ENCODE data around the gene INPP5D. TPM values are rescaled to one million over a fixed set of nuclear protein-coding genes. Genes with fewer than 3 reads are reported as not detected.

Gene INPP5D
- total RNA-seq, 4 donors from 2014 or later, result 6.5 to 18.7 (median 11.5) TPM

DNA sequence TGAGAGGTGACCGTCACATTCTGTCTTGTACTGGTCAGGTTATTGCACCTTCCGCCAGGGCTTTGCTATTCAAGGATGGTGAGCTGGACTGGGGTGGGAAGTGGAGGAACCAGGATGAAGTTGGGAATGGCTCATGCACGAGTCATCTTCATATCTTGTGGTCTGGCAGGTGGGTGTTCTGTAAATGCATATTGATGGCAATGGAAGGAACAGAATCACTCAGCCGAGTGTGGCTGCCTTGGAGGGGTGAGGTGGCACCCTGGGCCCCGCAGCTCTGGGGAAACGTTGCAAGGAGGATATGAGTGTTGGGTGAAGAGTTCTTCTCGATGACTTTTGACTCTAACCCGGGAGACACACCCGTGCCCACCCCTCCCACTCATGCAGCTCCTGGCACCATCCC lies 26.5 kb upstream of the INPP5D start:
- Histone ChIP-seq H3K36me3 (no peaks in the 10 kb centered on the region), H3K27ac (no peak overlapping the region), H3K27me3 (no peaks in the 10 kb centered on the region), H3K4me1 (no peaks in the 10 kb centered on the region), H3K4me3 (no peak overlapping the region), H3K9me3 (no peaks in the 10 kb centered on the region)
- WGBS, result 68% methylated on average over 9 of the region's 9 CpGs
- TF ChIP-seq POLR2AphosphoS5 (IDR thresholded peaks at IDR 0.05) (no peak), POLR2A (IDR thresholded peaks at IDR 0.05) (no peak), EP300 (IDR thresholded peaks at IDR 0.05) (no peak)
- TF ChIP-seq, protein P1, sequence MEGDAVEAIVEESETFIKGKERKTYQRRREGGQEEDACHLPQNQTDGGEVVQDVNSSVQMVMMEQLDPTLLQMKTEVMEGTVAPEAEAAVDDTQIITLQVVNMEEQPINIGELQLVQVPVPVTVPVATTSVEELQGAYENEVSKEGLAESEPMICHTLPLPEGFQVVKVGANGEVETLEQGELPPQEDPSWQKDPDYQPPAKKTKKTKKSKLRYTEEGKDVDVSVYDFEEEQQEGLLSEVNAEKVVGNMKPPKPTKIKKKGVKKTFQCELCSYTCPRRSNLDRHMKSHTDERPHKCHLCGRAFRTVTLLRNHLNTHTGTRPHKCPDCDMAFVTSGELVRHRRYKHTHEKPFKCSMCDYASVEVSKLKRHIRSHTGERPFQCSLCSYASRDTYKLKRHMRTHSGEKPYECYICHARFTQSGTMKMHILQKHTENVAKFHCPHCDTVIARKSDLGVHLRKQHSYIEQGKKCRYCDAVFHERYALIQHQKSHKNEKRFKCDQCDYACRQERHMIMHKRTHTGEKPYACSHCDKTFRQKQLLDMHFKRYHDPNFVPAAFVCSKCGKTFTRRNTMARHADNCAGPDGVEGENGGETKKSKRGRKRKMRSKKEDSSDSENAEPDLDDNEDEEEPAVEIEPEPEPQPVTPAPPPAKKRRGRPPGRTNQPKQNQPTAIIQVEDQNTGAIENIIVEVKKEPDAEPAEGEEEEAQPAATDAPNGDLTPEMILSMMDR (IDR thresholded peaks at IDR 0.05), result no peak
- no peak for DNase-seq (ENCODE audit: low spot score in 2 of 2)

DNA sequence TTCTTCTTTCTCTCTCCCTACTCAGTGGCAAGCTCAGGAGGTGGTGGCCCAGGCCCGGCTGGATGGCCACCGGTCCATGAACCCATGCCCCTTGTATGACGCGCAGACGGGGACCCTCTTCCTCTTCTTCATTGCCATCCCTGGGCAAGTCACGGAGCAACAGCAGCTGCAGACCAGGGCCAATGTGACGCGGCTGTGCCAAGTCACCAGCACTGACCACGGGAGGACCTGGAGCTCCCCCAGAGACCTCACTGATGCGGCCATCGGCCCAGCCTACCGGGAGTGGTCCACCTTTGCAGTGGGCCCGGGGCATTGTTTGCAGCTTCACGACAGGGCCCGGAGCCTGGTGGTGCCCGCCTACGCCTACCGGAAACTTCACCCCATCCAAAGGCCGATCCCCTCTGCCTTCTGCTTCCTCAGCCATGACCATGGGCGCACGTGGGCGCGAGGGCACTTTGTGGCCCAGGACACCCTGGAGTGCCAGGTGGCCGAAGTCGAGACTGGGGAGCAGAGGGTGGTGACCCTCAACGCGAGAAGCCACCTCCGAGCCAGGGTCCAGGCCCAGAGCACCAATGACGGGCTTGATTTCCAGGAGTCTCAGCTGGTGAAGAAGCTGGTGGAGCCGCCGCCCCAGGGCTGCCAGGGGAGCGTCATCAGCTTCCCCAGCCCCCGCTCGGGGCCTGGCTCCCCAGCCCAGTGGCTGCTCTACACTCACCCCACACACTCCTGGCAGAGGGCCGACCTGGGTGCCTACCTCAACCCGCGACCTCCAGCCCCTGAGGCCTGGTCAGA lies 25.9 kb upstream of the INPP5D start:
- no peak for TF ChIP-seq POLR2AphosphoS5 (IDR thresholded peaks at IDR 0.05)
- TF ChIP-seq EP300 (IDR thresholded peaks at IDR 0.05), result no peak
- no peak for TF ChIP-seq POLR2A (IDR thresholded peaks at IDR 0.05)
- TF ChIP-seq, protein P1 (IDR thresholded peaks at IDR 0.05), result no peak
- DNase-seq (ENCODE audit: low spot score in 2 of 2), result peak in 1 of 2 donors; percentile 50
- no peaks in the 10 kb centered on the region for H3K4me1 ChIP-seq
- H3K36me3 ChIP-seq, result no peaks in the 10 kb centered on the region
- no peak overlapping the region for H3K4me3 ChIP-seq
- H3K27me3 ChIP-seq, result no peaks in the 10 kb centered on the region
- no peak overlapping the region for H3K27ac ChIP-seq
- H3K9me3 ChIP-seq, result no peaks in the 10 kb centered on the region
- WGBS, result 99% methylated on average over 20 of the region's 37 CpGs

DNA sequence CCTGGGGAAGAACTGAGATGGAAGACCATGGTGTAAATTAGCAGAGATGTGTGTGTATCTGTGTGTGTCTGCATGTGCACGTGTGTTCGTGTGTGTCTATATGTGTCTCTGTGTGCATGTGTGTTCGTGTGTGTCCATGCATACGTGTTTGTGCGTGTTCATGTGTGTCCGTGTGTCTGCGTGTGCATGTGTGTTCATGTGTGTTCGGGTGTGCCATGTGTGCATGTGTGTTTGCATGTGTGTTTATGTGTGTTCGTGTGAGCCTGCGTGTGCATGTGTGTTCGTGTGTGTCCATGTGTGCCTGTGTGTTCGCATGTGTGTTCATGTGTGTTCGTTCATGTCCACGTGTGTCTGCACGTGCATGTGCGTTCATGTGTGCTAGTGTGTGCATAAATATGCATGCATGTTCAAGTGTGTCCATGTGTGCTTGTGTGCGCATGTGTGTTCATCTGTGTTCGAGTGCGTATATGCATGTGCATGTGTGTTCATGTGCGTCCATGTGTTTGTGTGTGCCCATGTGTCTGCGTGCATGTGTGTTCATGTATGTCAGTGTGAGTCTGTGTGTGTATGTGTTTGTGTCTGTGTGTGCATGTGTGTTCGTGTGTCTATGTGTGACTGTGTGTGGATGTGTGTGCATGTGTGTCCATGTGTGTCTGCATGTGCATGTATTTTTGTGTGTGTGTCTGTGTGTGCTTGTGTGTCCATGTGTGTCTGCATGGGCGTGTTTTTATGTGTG lies 24.5 kb upstream of the INPP5D start:
- Histone ChIP-seq H3K36me3 (no peaks in the 10 kb centered on the region), H3K9me3 (no peaks in the 10 kb centered on the region), H3K27ac (no peak overlapping the region), H3K4me1 (no peaks in the 10 kb centered on the region), H3K27me3 (no peaks in the 10 kb centered on the region), H3K4me3 (no peak overlapping the region)
- TF ChIP-seq, protein P1 (IDR thresholded peaks at IDR 0.05), result no peak
- TF ChIP-seq POLR2AphosphoS5 (IDR thresholded peaks at IDR 0.05) (no peak), POLR2A (IDR thresholded peaks at IDR 0.05) (no peak), EP300 (IDR thresholded peaks at IDR 0.05) (no peak)
- WGBS, result 96% methylated on average over 23 of the region's 23 CpGs
- no peak for DNase-seq (ENCODE audit: low spot score in 2 of 2)

DNA sequence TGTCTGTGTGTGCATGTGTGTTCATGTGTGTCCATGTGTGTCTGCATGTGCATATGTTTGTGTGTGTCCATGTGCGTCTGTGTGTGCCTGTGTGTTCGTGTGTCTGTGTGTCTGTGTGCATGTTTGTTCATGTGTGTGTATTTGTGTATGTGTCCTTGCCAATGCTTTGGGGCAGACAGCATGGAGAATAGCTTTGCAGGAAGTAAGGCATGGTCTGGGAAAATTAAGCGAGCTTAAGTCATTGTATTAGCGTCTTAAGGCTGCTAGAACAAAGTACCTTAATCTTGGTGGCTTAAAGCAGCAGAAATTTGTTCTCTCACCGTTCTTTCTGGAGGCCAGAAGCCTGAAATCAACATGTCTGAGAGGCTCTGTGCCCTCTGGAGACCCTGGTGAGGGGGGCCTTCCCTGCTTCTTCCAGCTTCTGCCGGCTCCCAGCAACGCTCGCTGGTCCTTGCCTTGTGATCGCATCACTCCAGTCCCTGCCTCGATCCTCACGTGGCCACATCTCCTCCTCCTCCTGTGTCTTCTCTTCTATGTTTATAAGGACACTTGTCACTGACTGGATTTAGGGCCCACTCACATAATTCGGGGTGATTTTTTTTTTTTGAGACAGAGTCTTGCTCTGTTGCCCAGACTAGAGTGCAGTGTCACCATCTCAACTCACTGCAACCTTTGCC lies 23.8 kb upstream of the INPP5D start:
- H3K27ac ChIP-seq, result no peak overlapping the region
- H3K27me3 ChIP-seq, result no peaks in the 10 kb centered on the region
- 86% methylated on average over 12 of the region's 12 CpGs for WGBS
- no peak for DNase-seq (ENCODE audit: low spot score in 2 of 2)
- H3K36me3 ChIP-seq, result no peaks in the 10 kb centered on the region
- H3K4me1 ChIP-seq, result no peaks in the 10 kb centered on the region
- H3K4me3 ChIP-seq, result no peak overlapping the region
- TF ChIP-seq, protein P1 (IDR thresholded peaks at IDR 0.05), result no peak
- TF ChIP-seq EP300 (IDR thresholded peaks at IDR 0.05) (no peak), POLR2AphosphoS5 (IDR thresholded peaks at IDR 0.05) (no peak), POLR2A (IDR thresholded peaks at IDR 0.05) (no peak)
- H3K9me3 ChIP-seq, result no peaks in the 10 kb centered on the region

DNA sequence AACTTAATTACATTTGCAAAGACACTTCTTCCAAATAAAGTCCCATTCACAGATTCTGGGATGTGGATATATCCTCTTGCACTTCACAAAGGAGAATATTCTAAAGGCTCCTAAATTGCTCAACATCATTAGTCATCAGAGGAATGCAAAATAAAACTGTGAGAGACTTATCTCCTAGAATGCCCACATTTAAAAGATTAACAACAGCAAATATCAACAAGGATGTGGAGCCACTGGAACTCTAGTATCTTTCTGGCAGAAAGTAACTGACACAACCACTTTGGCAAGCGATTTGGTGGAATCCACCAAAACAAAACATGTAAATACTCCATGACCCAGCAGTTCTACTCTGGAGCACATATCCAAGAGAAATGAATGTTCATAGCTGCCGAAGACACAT lies 23.1 kb upstream of the INPP5D start:
- H3K9me3 ChIP-seq, result no peaks in the 10 kb centered on the region
- DNase-seq (ENCODE audit: low spot score in 2 of 2), result no peak
- TF ChIP-seq POLR2AphosphoS5 (IDR thresholded peaks at IDR 0.05) (no peak), EP300 (IDR thresholded peaks at IDR 0.05) (no peak), POLR2A (IDR thresholded peaks at IDR 0.05) (no peak)
- TF ChIP-seq, protein P1 (IDR thresholded peaks at IDR 0.05), result no peak
- 97% methylated on average over 2 of the region's 2 CpGs for WGBS
- no peaks in the 10 kb centered on the region for H3K4me1 ChIP-seq
- H3K36me3 ChIP-seq, result no peaks in the 10 kb centered on the region
- H3K27me3 ChIP-seq, result no peaks in the 10 kb centered on the region
- no peak overlapping the region for H3K27ac ChIP-seq
- H3K4me3 ChIP-seq, result no peak overlapping the region

All from suprapubic skin (tissue), 4 donors.